Muscle of leg (tissue), 16 donors: Measurements from ENCODE around the gene PRPS1. TPM values are rescaled to one million over a fixed set of nuclear protein-coding genes. Genes with fewer than 3 reads are reported as not detected.

Experiments
- DNase-seq: peaks from one replicate; pipeline ENCODE4 v3.0.0; 2013
- H3K27ac ChIP-seq: one replicate; pipeline ENCODE4 v1.5.1; 2013; ENCODE audit warnings: mild to moderate bottlenecking, low read length, control low read depth
- H3K27me3 ChIP-seq: one replicate; pipeline ENCODE4 v1.6.1; 2013; ENCODE audit warnings: low read length; ENCODE audit not compliant: control insufficient read depth, insufficient read depth
- H3K36me3 ChIP-seq: one replicate; pipeline ENCODE4 v1.6.1; 2013; ENCODE audit warnings: low read length; ENCODE audit not compliant: control insufficient read depth, insufficient read depth
- H3K4me1 ChIP-seq: one replicate; pipeline ENCODE4 v1.6.1; 2013; ENCODE audit warnings: low read length; ENCODE audit not compliant: control insufficient read depth, insufficient read depth
- H3K4me3 ChIP-seq: one replicate; pipeline ENCODE4 v1.5.1; 2013; ENCODE audit warnings: low read length, control low read depth
- H3K9me3 ChIP-seq: replicated peaks from 2 replicates; pipeline ENCODE4 v1.6.1; 2013; ENCODE audit warnings: low read depth, low read length; ENCODE audit not compliant: control insufficient read depth
- WGBS: methylation state at CpG from one replicate; pipeline ENCODE4 v1.1.5; 2013; ENCODE audit warnings: missing lambda C conversion rate; ENCODE audit not compliant: insufficient coverage; 5-methylcytosine and 5-hydroxymethylcytosine counted together
- long read RNA-seq, 11 donors: transcript quantifications; one replicate each; lab custom pipeline, GENCODE V29; 2026
- polyA plus RNA-seq, 8 donors: library from polyadenylated mRNA; unstranded; fragments of 120-200 nt; gene quantifications; one replicate each; pipeline versions ENCODE4 v1.2.1 to v1.2.3, GENCODE V29; 2013; ENCODE audit warnings: inconsistent platforms in 1 of 8, low replicate concordance in 1 of 8; ENCODE audit not compliant: insufficient read length in 8 of 8, insufficient read depth in 1 of 8
- total RNA-seq: library from RNA; stranded (reverse); fragments of 120-200 nt; gene quantifications from one replicate; pipeline ENCODE4 v1.2.4, GENCODE V29; 2013

PRPS1 gene
- total RNA-seq: 18.2 TPM
- 10 to 100 TPM; 25.0 to 31.1 (median 28.4) TPM for polyA plus RNA-seq
- long read RNA-seq, donor 1, partial matches to known transcripts: 0 of 6 reads
- long read RNA-seq, donor 1, other reads (novel, unspliced or antisense): 0 of 6 reads
- long read RNA-seq, donor 2: 0 reads
- long read RNA-seq, donor 3, transcript PRPS1-204 (7 exons, 2,152 nt): major isoform, 7 of 7 reads
- long read RNA-seq, donor 3, partial matches to known transcripts: 0 of 7 reads
- long read RNA-seq, donor 3, other reads (novel, unspliced or antisense): 0 of 7 reads
- long read RNA-seq, donor 4, partial matches to known transcripts: 0 of 1 reads
- long read RNA-seq, donor 4, other reads (novel, unspliced or antisense): 0 of 1 reads
- long read RNA-seq, donor 5, transcript PRPS1-204 (7 exons, 2,152 nt): major isoform, 21 of 23 reads
- long read RNA-seq, donor 5, partial matches to known transcripts: 0 of 23 reads
- long read RNA-seq, donor 5, other reads (novel, unspliced or antisense): 0 of 23 reads
- long read RNA-seq, donor 6, transcript PRPS1-204 (7 exons, 2,152 nt): major isoform, 9 of 32 reads
- long read RNA-seq, donor 6, partial matches to known transcripts: 17 of 32 reads
- long read RNA-seq, donor 6, other reads (novel, unspliced or antisense): 0 of 32 reads
- long read RNA-seq, donor 7, transcript PRPS1-204 (7 exons, 2,152 nt): major isoform, 9 of 24 reads
- long read RNA-seq, donor 7, partial matches to known transcripts: 11 of 24 reads
- long read RNA-seq, donor 7, other reads (novel, unspliced or antisense): 0 of 24 reads
- long read RNA-seq, donor 8, transcript PRPS1-204 (7 exons, 2,152 nt): major isoform, 6 of 17 reads
- long read RNA-seq, donor 8, partial matches to known transcripts: 11 of 17 reads
- long read RNA-seq, donor 8, other reads (novel, unspliced or antisense): 0 of 17 reads
- long read RNA-seq, donor 9, transcript PRPS1-204 (7 exons, 2,152 nt): major isoform, 6 of 13 reads
- long read RNA-seq, donor 9, partial matches to known transcripts: 6 of 13 reads
- long read RNA-seq, donor 9, other reads (novel, unspliced or antisense): 0 of 13 reads
- long read RNA-seq, donor 10, transcript PRPS1-204 (7 exons, 2,152 nt): major isoform, 8 of 10 reads
- long read RNA-seq, donor 10, partial matches to known transcripts: 0 of 10 reads
- long read RNA-seq, donor 10, other reads (novel, unspliced or antisense): 0 of 10 reads
- long read RNA-seq, donor 11, transcript PRPS1-204 (7 exons, 2,152 nt): major isoform, 6 of 8 reads
- long read RNA-seq, donor 11, partial matches to known transcripts: 0 of 8 reads
- long read RNA-seq, donor 11, other reads (novel, unspliced or antisense): 0 of 8 reads

DNA sequence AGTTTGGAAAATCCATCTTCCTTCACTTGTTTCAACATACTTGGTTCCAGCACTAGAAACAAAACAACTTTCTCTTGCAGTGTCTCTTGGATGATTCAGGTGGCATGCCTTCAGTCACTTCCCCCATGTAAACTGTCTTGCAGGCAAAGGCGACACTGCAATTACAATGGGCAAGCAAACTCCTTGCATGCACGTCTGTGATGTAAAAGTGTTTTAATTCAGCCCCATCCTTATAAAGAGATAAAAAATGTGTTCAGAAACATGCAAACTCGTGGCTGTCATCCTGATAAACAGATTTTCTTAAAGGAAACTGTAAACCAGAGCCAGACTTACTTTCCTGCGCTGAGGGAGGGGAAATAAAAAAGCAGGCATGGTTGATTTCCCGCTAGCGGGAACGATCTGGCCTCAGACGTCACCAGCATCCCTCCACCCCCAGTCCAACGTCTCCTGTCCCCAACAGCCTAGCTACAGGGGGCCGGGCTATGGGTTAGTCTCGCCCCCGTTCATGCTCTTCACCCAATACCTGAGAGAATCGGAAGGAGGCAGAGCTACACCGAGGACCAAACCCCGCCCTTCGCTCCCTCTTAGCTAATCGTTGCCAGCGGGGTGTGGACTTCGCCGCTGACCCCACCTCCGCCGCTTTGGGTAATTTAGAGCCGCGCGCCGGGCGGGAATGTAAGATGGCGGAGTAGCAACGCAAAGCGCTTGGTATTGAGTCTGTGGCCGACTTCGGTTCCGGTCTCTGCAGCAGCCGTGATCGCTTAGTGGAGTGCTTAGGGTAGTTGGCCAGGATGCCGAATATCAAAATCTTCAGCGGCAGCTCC is at the start of gene PRPS1:
TSS of gene PRPS1 (plus strand) at position 673 of the 824 bp plus-strand sequence. CDS start at position 792, 119 bp downstream.
- Histone ChIP-seq H3K4me3 (peak within 1 kb of the TSS; percentile 64), H3K9me3 (peaks cover 2% of the 10 kb centered on the region), H3K4me1 (peaks cover 2% of the 10 kb centered on the region), H3K36me3 (no peaks in the 10 kb centered on the region), H3K27me3 (peaks cover 10% of the 10 kb centered on the region), H3K27ac (peak within 1 kb of the TSS; percentile 89)
- 32% methylated on average over 33 of the region's 37 CpGs for WGBS
- peak; percentile 98 for DNase-seq

- Histone ChIP-seq H3K4me3 (no peak overlapping the region), H3K27ac (no peak overlapping the region), H3K27me3 (peaks cover 17% of the 10 kb centered on the region), H3K9me3 (peaks cover 3% of the 10 kb centered on the region), H3K36me3 (no peaks in the 10 kb centered on the region), H3K4me1 (no peaks in the 10 kb centered on the region)
- no peak for DNase-seq
- 67% methylated on average over 1 of the region's 3 CpGs for WGBS
Measured at GRCh38 chrX:107579956-107580355, 48.4 kb upstream of the PRPS1 start.

- WGBS: 100% methylated on average over 1 of the region's 4 CpGs
- Histone ChIP-seq H3K9me3 (peaks cover 3% of the 10 kb centered on the region), H3K4me1 (no peaks in the 10 kb centered on the region), H3K27me3 (peaks cover 13% of the 10 kb centered on the region), H3K4me3 (no peak overlapping the region), H3K36me3 (no peaks in the 10 kb centered on the region), H3K27ac (no peak overlapping the region)
- no peak for DNase-seq
Measured at GRCh38 chrX:107581923-107582322, 46.4 kb upstream of the PRPS1 start.

GRCh38 chrX:107589243-107589642 is 39.1 kb upstream of the PRPS1 start:
- DNase-seq: no peak
- Histone ChIP-seq H3K4me1 (no peaks in the 10 kb centered on the region), H3K27ac (no peak overlapping the region), H3K27me3 (no peaks in the 10 kb centered on the region), H3K4me3 (no peak overlapping the region), H3K36me3 (no peaks in the 10 kb centered on the region), H3K9me3 (peaks cover 3% of the 10 kb centered on the region)
- 100% methylated on average over 1 of the region's 6 CpGs for WGBS

GRCh38 chrX:107596651-107597050 is 31.7 kb upstream of the PRPS1 start:
- Histone ChIP-seq H3K36me3 (no peaks in the 10 kb centered on the region), H3K9me3 (no peaks in the 10 kb centered on the region), H3K4me1 (no peaks in the 10 kb centered on the region), H3K27me3 (peaks cover 14% of the 10 kb centered on the region), H3K4me3 (no peak overlapping the region), H3K27ac (no peak overlapping the region)
- no peak for DNase-seq
- WGBS: 100% methylated on average over 1 of the region's 4 CpGs

GRCh38 chrX:107597264-107597663 is 31.0 kb upstream of the PRPS1 start:
- no peaks in the 10 kb centered on the region for H3K9me3 ChIP-seq
- H3K36me3 ChIP-seq: no peaks in the 10 kb centered on the region
- no peak overlapping the region for H3K4me3 ChIP-seq
- no peak for DNase-seq
- H3K4me1 ChIP-seq: no peaks in the 10 kb centered on the region
- H3K27me3 ChIP-seq: peaks cover 14% of the 10 kb centered on the region
- WGBS: 86% methylated on average over 13 of the region's 13 CpGs
- no peak overlapping the region for H3K27ac ChIP-seq

DNA sequence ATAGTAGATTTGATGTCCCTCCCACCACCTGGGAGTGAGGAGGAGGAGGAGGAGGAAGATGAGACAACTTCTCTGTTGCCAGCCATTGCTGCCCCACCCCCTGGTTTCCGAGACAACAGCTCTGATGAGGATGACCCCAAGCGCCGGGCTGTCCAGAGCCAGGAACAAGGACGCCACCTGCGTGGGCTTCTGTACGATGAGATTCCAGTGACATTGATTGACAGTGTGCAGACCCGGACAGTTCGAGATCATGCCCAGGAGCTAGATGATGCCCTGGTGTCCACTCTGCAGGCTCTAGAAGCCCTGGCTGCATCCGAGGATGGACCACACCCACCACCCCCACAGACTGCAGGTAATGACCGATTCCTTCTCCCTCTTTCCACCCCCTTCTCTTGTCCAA is 30.5 kb upstream of the PRPS1 start:
- Histone ChIP-seq H3K4me3 (no peak overlapping the region), H3K27me3 (peaks cover 19% of the 10 kb centered on the region), H3K4me1 (no peaks in the 10 kb centered on the region), H3K36me3 (no peaks in the 10 kb centered on the region), H3K27ac (no peak overlapping the region), H3K9me3 (no peaks in the 10 kb centered on the region)
- DNase-seq: no peak
- WGBS: 94% methylated on average over 8 of the region's 10 CpGs

GRCh38 chrX:107599450-107599861 is 28.9 kb upstream of the PRPS1 start:
- Histone ChIP-seq H3K36me3 (no peaks in the 10 kb centered on the region), H3K4me3 (no peak overlapping the region), H3K4me1 (no peaks in the 10 kb centered on the region), H3K9me3 (no peaks in the 10 kb centered on the region), H3K27ac (no peak overlapping the region), H3K27me3 (peaks cover 24% of the 10 kb centered on the region)
- DNase-seq: peak; percentile 35
- 48% methylated on average over 3 of the region's 5 CpGs for WGBS

GRCh38 chrX:107600366-107600765 is 27.9 kb upstream of the PRPS1 start:
- DNase-seq: no peak
- H3K27ac ChIP-seq: no peak overlapping the region
- H3K9me3 ChIP-seq: no peaks in the 10 kb centered on the region
- peaks cover 26% of the 10 kb centered on the region for H3K27me3 ChIP-seq
- H3K36me3 ChIP-seq: no peaks in the 10 kb centered on the region
- H3K4me1 ChIP-seq: no peaks in the 10 kb centered on the region
- H3K4me3 ChIP-seq: no peak overlapping the region
- 77% methylated on average over 10 of the region's 10 CpGs for WGBS
